B cell (primary cell): Measurements from ENCODE around the gene PLSCR3. TPM values are rescaled to one million over a fixed set of nuclear protein-coding genes. Genes with fewer than 3 reads are reported as not detected.

Experiments
- ATAC-seq: fragments of 200-7000 bp; cut with Tn5 transposase; one replicate; pipeline ENCODE4 v1.10.0; 2021; ENCODE audit warnings: low read depth, mild to moderate bottlenecking, moderate number of reproducible peaks, moderate library complexity
- CTCF ChIA-PET: fragments of 350-600 bp; sonication (Branson Sonifier 250); formaldehyde crosslinking; loops from one replicate; lab custom pipeline; 2021; ENCODE audit warnings: antibody characterized with exemption, inconsistent platforms; lab: Charles Lee
- POLR2A ChIA-PET: fragments of 350-600 bp; sonication (Branson Sonifier 250); formaldehyde crosslinking; loops from one replicate; lab custom pipeline; 2021; ENCODE audit warnings: antibody characterized with exemption; lab: Charles Lee
- DNase-seq: peaks from one replicate; pipeline ENCODE4 v3.0.0; 2013
- H2AFZ ChIP-seq: 2 replicates; pipeline ENCODE4 v1.6.1; 2012; ENCODE audit warnings: mild to moderate bottlenecking, low read depth, low read length; ENCODE audit not compliant: insufficient read depth, poor library complexity, severe bottlenecking
- H3K27ac ChIP-seq, 2 donors: 1 replicate in 1 of 2; 2 replicates in 1 of 2; pipeline ENCODE4 v1.5.1; 2012 to 2013; ENCODE audit warnings: low read length in 2 of 2, mild to moderate bottlenecking in 2 of 2, moderate library complexity in 1 of 2
- H3K27me3 ChIP-seq, 4 experiments: fragments of 200-600 bp in 1 of 4; sonication (generic) in 1 of 4; replicated peaks in 1 of 4; 1 replicate in 2 of 4; 2 replicates in 2 of 4; pipeline versions ENCODE4 v1.6.1 to v1.7.0; 2013 to 2016; ENCODE audit warnings: low read length in 3 of 4, mild to moderate bottlenecking in 2 of 4, mixed read lengths in 1 of 4, moderate library complexity in 1 of 4; ENCODE audit not compliant: insufficient read depth in 4 of 4, control insufficient read depth in 3 of 4; ENCODE audit errors: control extremely low read depth in 1 of 4
- H3K36me3 ChIP-seq, 2 experiments: replicated peaks in 1 of 2; 1 replicate in 1 of 2; 2 replicates in 1 of 2; pipeline versions ENCODE4 v1.6.1 to v1.7.1; 2013; ENCODE audit warnings: low read length in 1 of 2; ENCODE audit not compliant: insufficient read depth in 2 of 2, control insufficient read depth in 1 of 2; ENCODE audit errors: control extremely low read depth in 1 of 2, extremely low read depth in 1 of 2
- H3K4me1 ChIP-seq, 2 donors: fragments of 200-600 bp in 1 of 2; sonication (generic) in 1 of 2; 1 replicate in 1 of 2; 2 replicates in 1 of 2; pipeline versions ENCODE4 v1.5.1 to v1.6.1; 2013 to 2017; ENCODE audit warnings: low read length in 2 of 2; ENCODE audit not compliant: control insufficient read depth in 2 of 2, insufficient read depth in 2 of 2
- H3K4me2 ChIP-seq: replicated peaks from 2 replicates; pipeline ENCODE3; 2012; ENCODE audit warnings: mild to moderate bottlenecking, low read depth, low read length; ENCODE audit not compliant: poor library complexity, severe bottlenecking
- H3K4me3 ChIP-seq, 5 experiments: fragments of 200-600 bp in 1 of 5; sonication (generic) in 1 of 5; 1 replicate in 3 of 5; 2 replicates in 2 of 5; pipeline versions ENCODE4 v1.5.1 to v1.7.0; 2011 to 2016; ENCODE audit warnings: low read length in 4 of 5, mild to moderate bottlenecking in 4 of 5, low read depth in 2 of 5, control low read depth in 1 of 5, moderate library complexity in 1 of 5; ENCODE audit not compliant: insufficient read depth in 1 of 5; ENCODE audit errors: control extremely low read depth in 1 of 5, extremely low read depth in 1 of 5
- H3K79me2 ChIP-seq: fragments of 200-600 bp; sonication (generic); one replicate; pipeline ENCODE4 v1.6.0; 2016; ENCODE audit warnings: low read length; ENCODE audit not compliant: control insufficient read depth, insufficient read depth
- H3K9ac ChIP-seq: fragments of 200-600 bp; sonication (generic); 2 replicates; pipeline ENCODE4 v1.6.1; 2017; ENCODE audit warnings: mild to moderate bottlenecking, low read length, moderate library complexity
- H3K9me3 ChIP-seq, 3 donors: one replicate each; pipeline versions ENCODE4 v1.6.1 to v1.7.1; 2013; ENCODE audit warnings: low read length in 2 of 3; ENCODE audit not compliant: control insufficient read depth in 2 of 3, insufficient read depth in 1 of 3; ENCODE audit errors: control extremely low read depth in 1 of 3
- H4K20me1 ChIP-seq: 2 replicates; pipeline ENCODE4 v1.6.0; 2012; ENCODE audit warnings: mild to moderate bottlenecking, low read length; ENCODE audit not compliant: insufficient read depth, control insufficient read depth, poor library complexity, severe bottlenecking
- H3K27ac Mint-ChIP-seq: one replicate; pipeline ENCODE4 v1.8.0; 2021; ENCODE audit warnings: mixed read lengths
- H3K27me3 Mint-ChIP-seq: one replicate; pipeline ENCODE4 v1.8.0; 2021; ENCODE audit warnings: mixed read lengths
- H3K4me1 Mint-ChIP-seq: one replicate; pipeline ENCODE4 v1.8.0; 2021; ENCODE audit warnings: mixed read lengths
- H3K4me3 Mint-ChIP-seq: one replicate; pipeline ENCODE4 v1.8.0; 2021; ENCODE audit warnings: mixed read lengths
- H3K9me3 Mint-ChIP-seq: one replicate; pipeline ENCODE4 v1.8.0; 2022; ENCODE audit warnings: mixed read lengths; ENCODE audit not compliant: insufficient read depth
- CTCF ChIP-seq: fragments of 200-600 bp; IDR thresholded peaks from one replicate; pipeline ENCODE4 v1.8.0; 2022; ENCODE audit warnings: antibody characterized with exemption, mild to moderate bottlenecking
- EZH2 ChIP-seq: IDR thresholded peaks from 2 replicates; pipeline ENCODE4 v1.6.1; 2012; ENCODE audit warnings: borderline replicate concordance, low read depth, mild to moderate bottlenecking, moderate library complexity, low read length; ENCODE audit not compliant: insufficient read depth, poor library complexity, severe bottlenecking
- WGBS: methylation state at CpG from one replicate; pipeline ENCODE4 v1.1.5; 2013; ENCODE audit warnings: missing lambda C conversion rate; ENCODE audit not compliant: insufficient coverage; 5-methylcytosine and 5-hydroxymethylcytosine counted together
- intact Hi-C: fragments of 100-400 bp; cut with micrococcal nuclease; formaldehyde crosslinking; loops from one replicate; pipeline ENCODE4 v1.10.0; 2022
- polyA plus RNA-seq: library from polyadenylated mRNA; depleted of rRNA; stranded (reverse); fragments of >200 nt; gene quantifications from 2 replicates; pipeline ENCODE4 v1.2.3, GENCODE V29; 2012
- total RNA-seq, 2 donors: library from RNA; stranded (reverse); fragments of 120-200 nt in 1 of 2; gene quantifications; 1 replicate in 1 of 2; 2 replicates in 1 of 2; pipeline versions ENCODE4 v1.2.3 to v1.2.4, GENCODE V29; 2013 to 2022

The PLSCR3 gene
- total and polyA plus RNA-seq, 2 donors (not counting 1 experiment from before 2014, with no cell fraction given) = 31.6 to 122 TPM

GRCh38 chr17:7439462-7440112, 45.3 kb upstream of the PLSCR3 start, which contains the start of gene FGF11:
FGF11 (plus strand) TSS chr17:7439512; CDS start chr17:7439621, 109 bp downstream.
- Histone ChIP-seq H3K4me3 (peak within 1 kb of the TSS; percentile 11 to 54 (median 33)), H3K27me3 (peaks cover 0 to 66% (median 40%) of the 10 kb centered on the region in 4 experiments), H3K4me1 (peaks cover 53 to 54% of the 10 kb centered on the region in 2 donors), H3K27ac (no peak within 1 kb of the TSS), H2AFZ (peak within 1 kb of the TSS; percentile 35), H3K9ac (peak within 1 kb of the TSS; percentile 53), H3K79me2 (peaks cover 27% of the 10 kb centered on the region), H3K4me2 (peak within 1 kb of the TSS; percentile 93), H3K36me3 (no peaks in the 10 kb centered on the region), H3K9me3 (peaks cover 0 to 34% (median 0%) of the 10 kb centered on the region in 3 donors), H4K20me1 (peaks cover 49% of the 10 kb centered on the region)
- peak within 1 kb of the TSS; percentile 84 for H3K4me3 Mint-ChIP-seq
- H3K4me1 Mint-ChIP-seq = peaks cover 49% of the 10 kb centered on the region
- peaks cover 58% of the 10 kb centered on the region for H3K27me3 Mint-ChIP-seq
- POLR2A ChIA-PET = interaction anchor here (0.7 to 1.8 kb wide), 2 partner anchors 45 to 360 kb away, joined by 4 to 8 read pairs; partner anchors contain the start of gene POLR2A
- WGBS = 4% methylated on average over 48 of the region's 50 CpGs
- peak; percentile 44 for DNase-seq
- no peaks in the 10 kb centered on the region for H3K9me3 Mint-ChIP-seq
- TF ChIP-seq EZH2 = peak; percentile 70
- no peak for TF ChIP-seq CTCF
- no peak for ATAC-seq
- CTCF ChIA-PET = interaction anchor here (1.1 to 3.6 kb wide), 6 partner anchors 15 to 550 kb away, joined by 3 to 15 read pairs (median 3); partner anchors contain the start of genes SENP3 and TP53
- intact Hi-C loops = loop anchor here (5.0 kb wide), 2 partner anchors 402 to 1952 kb away; partner anchors contain the start of genes DERL2, MIS12 and SLC16A13
- H3K27ac Mint-ChIP-seq = peak within 1 kb of the TSS; percentile 65
